ENCODE results near the gene TRAPPC2L. TPM values are rescaled to one million over a fixed set of nuclear protein-coding genes. Genes with fewer than 3 reads are reported as not detected.

TRAPPC2L gene
- total and polyA plus RNA-seq, 2 of the 13 experiments (the other 11 are each of a cell fraction or from before 2014, with no cell fraction given), result 96.3 to 107 TPM

DNA sequence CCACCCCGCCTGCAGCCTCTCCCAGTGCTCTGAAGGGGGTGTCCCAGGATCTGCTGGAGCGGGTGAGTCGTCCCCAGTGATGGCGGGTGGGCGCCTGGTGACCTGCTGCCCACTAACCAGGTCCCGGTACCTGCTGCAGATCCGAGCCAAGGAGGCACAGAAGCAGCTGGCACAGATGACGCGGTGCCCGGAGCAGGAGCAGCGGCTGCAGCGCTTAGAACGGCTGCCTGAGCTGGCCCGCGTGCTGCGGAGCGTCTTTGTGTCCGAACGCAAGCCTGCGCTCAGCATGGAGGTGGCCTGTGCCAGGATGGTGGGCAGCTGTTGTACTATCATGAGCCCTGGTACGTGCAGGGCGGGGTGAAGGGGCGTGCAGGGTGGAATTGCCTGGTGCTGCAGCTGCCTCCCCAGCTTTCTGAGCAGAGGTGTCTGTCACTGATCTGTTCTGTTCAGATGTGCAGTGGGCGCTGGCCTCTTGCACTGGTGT, 49.7 kb upstream of the TRAPPC2L start (continued):
- TF ChIP-seq, protein P1, sequence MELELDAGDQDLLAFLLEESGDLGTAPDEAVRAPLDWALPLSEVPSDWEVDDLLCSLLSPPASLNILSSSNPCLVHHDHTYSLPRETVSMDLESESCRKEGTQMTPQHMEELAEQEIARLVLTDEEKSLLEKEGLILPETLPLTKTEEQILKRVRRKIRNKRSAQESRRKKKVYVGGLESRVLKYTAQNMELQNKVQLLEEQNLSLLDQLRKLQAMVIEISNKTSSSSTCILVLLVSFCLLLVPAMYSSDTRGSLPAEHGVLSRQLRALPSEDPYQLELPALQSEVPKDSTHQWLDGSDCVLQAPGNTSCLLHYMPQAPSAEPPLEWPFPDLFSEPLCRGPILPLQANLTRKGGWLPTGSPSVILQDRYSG (CRISPR knock-in tag; IDR thresholded peaks at IDR 0.05), result no peak
- no peak for TF ChIP-seq JARID2 (CRISPR knock-in tag; IDR thresholded peaks at IDR 0.05; ENCODE audit: insufficient replicate concordance)
- no peak for TF ChIP-seq ZNF20 (CRISPR knock-in tag; IDR thresholded peaks at IDR 0.05)
- TF ChIP-seq TAF15 (IDR thresholded peaks at IDR 0.05; ENCODE audit: low read depth, low read length, poor library complexity, severe bottlenecking), result no peak
- TF ChIP-seq CEBPB (IDR thresholded peaks at IDR 0.05; ENCODE audit: borderline replicate concordance, low read depth, low read length), result no peak
- no peak for TF ChIP-seq ZNF337 (CRISPR knock-in tag; IDR thresholded peaks at IDR 0.05; ENCODE audit: borderline replicate concordance, low read depth)
- no peak for TF ChIP-seq ZNF260 (CRISPR knock-in tag; IDR thresholded peaks at IDR 0.05; ENCODE audit: borderline replicate concordance, low read depth)
- TF ChIP-seq, protein P2, sequence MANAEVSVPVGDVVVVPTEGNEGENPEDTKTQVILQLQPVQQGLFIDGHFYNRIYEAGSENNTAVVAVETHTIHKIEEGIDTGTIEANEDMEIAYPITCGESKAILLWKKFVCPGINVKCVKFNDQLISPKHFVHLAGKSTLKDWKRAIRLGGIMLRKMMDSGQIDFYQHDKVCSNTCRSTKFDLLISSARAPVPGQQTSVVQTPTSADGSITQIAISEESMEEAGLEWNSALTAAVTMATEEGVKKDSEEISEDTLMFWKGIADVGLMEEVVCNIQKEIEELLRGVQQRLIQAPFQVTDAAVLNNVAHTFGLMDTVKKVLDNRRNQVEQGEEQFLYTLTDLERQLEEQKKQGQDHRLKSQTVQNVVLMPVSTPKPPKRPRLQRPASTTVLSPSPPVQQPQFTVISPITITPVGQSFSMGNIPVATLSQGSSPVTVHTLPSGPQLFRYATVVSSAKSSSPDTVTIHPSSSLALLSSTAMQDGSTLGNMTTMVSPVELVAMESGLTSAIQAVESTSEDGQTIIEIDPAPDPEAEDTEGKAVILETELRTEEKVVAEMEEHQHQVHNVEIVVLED (CRISPR knock-in tag; IDR thresholded peaks at IDR 0.05; ENCODE audit: borderline replicate concordance), result no peak
- TF ChIP-seq RORA (CRISPR knock-in tag; IDR thresholded peaks at IDR 0.05), result no peak
- TF ChIP-seq, protein P3, sequence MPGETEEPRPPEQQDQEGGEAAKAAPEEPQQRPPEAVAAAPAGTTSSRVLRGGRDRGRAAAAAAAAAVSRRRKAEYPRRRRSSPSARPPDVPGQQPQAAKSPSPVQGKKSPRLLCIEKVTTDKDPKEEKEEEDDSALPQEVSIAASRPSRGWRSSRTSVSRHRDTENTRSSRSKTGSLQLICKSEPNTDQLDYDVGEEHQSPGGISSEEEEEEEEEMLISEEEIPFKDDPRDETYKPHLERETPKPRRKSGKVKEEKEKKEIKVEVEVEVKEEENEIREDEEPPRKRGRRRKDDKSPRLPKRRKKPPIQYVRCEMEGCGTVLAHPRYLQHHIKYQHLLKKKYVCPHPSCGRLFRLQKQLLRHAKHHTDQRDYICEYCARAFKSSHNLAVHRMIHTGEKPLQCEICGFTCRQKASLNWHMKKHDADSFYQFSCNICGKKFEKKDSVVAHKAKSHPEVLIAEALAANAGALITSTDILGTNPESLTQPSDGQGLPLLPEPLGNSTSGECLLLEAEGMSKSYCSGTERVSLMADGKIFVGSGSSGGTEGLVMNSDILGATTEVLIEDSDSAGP (CRISPR knock-in tag; IDR thresholded peaks at IDR 0.05; ENCODE audit: borderline replicate concordance), result no peak
- 0 out of 2 replicates have a peak, but pooled peaks have one; percentile 28 for TF ChIP-seq ZNF253 (CRISPR knock-in tag; IDR thresholded peaks at IDR 0.05; ENCODE audit: borderline replicate concordance)
- no peak for TF ChIP-seq ZNF501 (CRISPR knock-in tag; IDR thresholded peaks at IDR 0.05)
- no peak for TF ChIP-seq TCF7 (IDR thresholded peaks at IDR 0.05; ENCODE audit: low read depth)
- TF ChIP-seq GLI4 (CRISPR knock-in tag; IDR thresholded peaks at IDR 0.05; ENCODE audit: borderline replicate concordance), result no peak
- no peak for TF ChIP-seq FIP1L1 (IDR thresholded peaks at IDR 0.05; ENCODE audit: borderline replicate concordance, insufficient read depth, low read depth, low read length)
- TF ChIP-seq HNRNPH1 (optimal IDR thresholded peaks at IDR 0.05; ENCODE audit: low read depth, low read length), result no peak
- TF ChIP-seq ZNF354B (CRISPR knock-in tag; IDR thresholded peaks at IDR 0.05), result 0 out of 2 replicates have a peak, but pooled peaks have one; percentile 48
- peak; percentile 35; the same call in 1 of the 2 replicates for TF ChIP-seq ZBTB7A (CRISPR knock-in tag; IDR thresholded peaks at IDR 0.05)
- no peak for TF ChIP-seq HIVEP1 (CRISPR knock-in tag; IDR thresholded peaks at IDR 0.05)
- TF ChIP-seq, protein P4, sequence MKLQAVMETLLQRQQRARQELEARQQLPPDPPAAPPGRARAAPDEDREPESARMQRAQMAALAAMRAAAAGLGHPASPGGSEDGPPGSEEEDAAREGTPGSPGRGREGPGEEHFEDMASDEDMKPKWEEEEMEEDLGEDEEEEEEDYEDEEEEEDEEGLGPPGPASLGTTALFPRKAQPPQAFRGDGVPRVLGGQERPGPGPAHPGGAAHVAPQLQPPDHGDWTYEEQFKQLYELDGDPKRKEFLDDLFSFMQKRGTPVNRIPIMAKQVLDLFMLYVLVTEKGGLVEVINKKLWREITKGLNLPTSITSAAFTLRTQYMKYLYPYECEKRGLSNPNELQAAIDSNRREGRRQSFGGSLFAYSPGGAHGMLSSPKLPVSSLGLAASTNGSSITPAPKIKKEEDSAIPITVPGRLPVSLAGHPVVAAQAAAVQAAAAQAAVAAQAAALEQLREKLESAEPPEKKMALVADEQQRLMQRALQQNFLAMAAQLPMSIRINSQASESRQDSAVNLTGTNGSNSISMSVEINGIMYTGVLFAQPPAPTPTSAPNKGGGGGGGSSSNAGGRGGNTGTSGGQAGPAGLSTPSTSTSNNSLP (IDR thresholded peaks at IDR 0.05; ENCODE audit: low read depth, low read length), result no peak
- no peak for TF ChIP-seq ZNF567 (CRISPR knock-in tag; IDR thresholded peaks at IDR 0.05; ENCODE audit: borderline replicate concordance)
- TF ChIP-seq, protein P5, sequence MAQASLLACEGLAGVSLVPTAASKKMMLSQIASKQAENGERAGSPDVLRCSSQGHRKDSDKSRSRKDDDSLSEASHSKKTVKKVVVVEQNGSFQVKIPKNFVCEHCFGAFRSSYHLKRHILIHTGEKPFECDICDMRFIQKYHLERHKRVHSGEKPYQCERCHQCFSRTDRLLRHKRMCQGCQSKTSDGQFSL (CRISPR knock-in tag; IDR thresholded peaks at IDR 0.05), result no peak
- TF ChIP-seq ZNF569 (CRISPR knock-in tag; IDR thresholded peaks at IDR 0.05; ENCODE audit: borderline replicate concordance), result no peak

Measured in HepG2 (cell line).